Ascending aorta (tissue), 2 donors: ENCODE data around the gene SHISA3. TPM values are rescaled to one million over a fixed set of nuclear protein-coding genes. Genes with fewer than 3 reads are reported as not detected.

ENCODE experiments used
- DNase-seq, 2 donors: peaks; one replicate each; pipeline ENCODE4 v3.0.0-alpha.2; 2019; ENCODE audit warnings: low spot score in 2 of 2
- H3K27ac ChIP-seq, 2 donors: fragments of 200-600 bp; sonication (generic); one replicate each; pipeline ENCODE4 v1.5.1; 2016 to 2017; ENCODE audit warnings: mild to moderate bottlenecking in 1 of 2
- H3K27me3 ChIP-seq: fragments of 200-600 bp; sonication (generic); one replicate; pipeline ENCODE4 v1.5.1; 2017
- H3K36me3 ChIP-seq, 2 donors: fragments of 200-600 bp; sonication (generic); one replicate each; pipeline ENCODE4 v1.5.1; 2016
- H3K4me1 ChIP-seq, 2 donors: fragments of 200-600 bp; sonication (generic); one replicate each; pipeline ENCODE4 v1.5.1; 2016 to 2017; ENCODE audit warnings: mild to moderate bottlenecking in 1 of 2
- H3K4me3 ChIP-seq, 2 donors: fragments of 200-600 bp; sonication (generic); one replicate each; pipeline ENCODE4 v1.5.1; 2016 to 2017; ENCODE audit warnings: mild to moderate bottlenecking in 1 of 2
- H3K9me3 ChIP-seq, 2 donors: fragments of 200-600 bp; sonication (generic); one replicate each; pipeline ENCODE4 v1.5.1; 2016
- CTCF ChIP-seq, 3 experiments: fragments of 200-600 bp in 2 of 3; fragments of 450-650 bp in 1 of 3; sonication (generic) in 2 of 3; IDR thresholded peaks; one replicate each; pipeline ENCODE4 v1.5.1; 2016 to 2019; ENCODE audit warnings: antibody characterized with exemption in 3 of 3, mild to moderate bottlenecking in 1 of 3, moderate library complexity in 1 of 3
- intact Hi-C: fragments of 100-400 bp; cut with DNase I; formaldehyde crosslinking; loops from one replicate; pipeline ENCODE4 v1.15.1; 2023
- total RNA-seq: library from RNA; depleted of rRNA; stranded (reverse); fragments of >200 nt; gene quantifications from one replicate; pipeline ENCODE4 v1.1.0, GENCODE V29; 2016

The SHISA3 gene
- total RNA-seq, 1 donor from 2014 or later: 23.6 TPM

GRCh38 chr4:42381666-42382065, 15.6 kb upstream of the SHISA3 start:
- no peak overlapping the region for H3K27ac ChIP-seq
- no peak overlapping the region for H3K4me3 ChIP-seq
- no peaks in the 10 kb centered on the region for H3K4me1 ChIP-seq
- H3K36me3 ChIP-seq: no peaks in the 10 kb centered on the region
- no peaks in the 10 kb centered on the region for H3K9me3 ChIP-seq
- no peak for TF ChIP-seq CTCF (IDR thresholded peaks at IDR 0.05)
- H3K27me3 ChIP-seq: no peaks in the 10 kb centered on the region
- intact Hi-C loops: no loop called here
- DNase-seq: no peak

GRCh38 chr4:42385516-42385915, 11.8 kb upstream of the SHISA3 start:
- Histone ChIP-seq H3K4me1 (no peaks in the 10 kb centered on the region), H3K36me3 (no peaks in the 10 kb centered on the region), H3K4me3 (no peak overlapping the region), H3K27me3 (no peaks in the 10 kb centered on the region), H3K27ac (no peak overlapping the region), H3K9me3 (no peaks in the 10 kb centered on the region)
- intact Hi-C loops: no loop called here
- no peak for DNase-seq
- no peak for TF ChIP-seq CTCF (IDR thresholded peaks at IDR 0.05)

- Histone ChIP-seq H3K27ac (no peak overlapping the region), H3K27me3 (no peaks in the 10 kb centered on the region), H3K4me1 (no peaks in the 10 kb centered on the region), H3K4me3 (no peak overlapping the region), H3K9me3 (no peaks in the 10 kb centered on the region), H3K36me3 (no peaks in the 10 kb centered on the region)
- no peak for TF ChIP-seq CTCF (IDR thresholded peaks at IDR 0.05)
- intact Hi-C loops: loop anchor here (10.0 kb wide), 1 partner anchor 1546 kb away; no protein-coding TSS in a partner anchor
- no peak for DNase-seq
Observed at GRCh38 chr4:42390622-42391354, 6.5 kb upstream of the SHISA3 start.

- Histone ChIP-seq H3K27me3 (no peaks in the 10 kb centered on the region), H3K36me3 (no peaks in the 10 kb centered on the region), H3K4me1 (no peaks in the 10 kb centered on the region), H3K4me3 (no peak overlapping the region), H3K9me3 (no peaks in the 10 kb centered on the region), H3K27ac (no peak overlapping the region)
- no peak for TF ChIP-seq CTCF (IDR thresholded peaks at IDR 0.05)
- intact Hi-C loops: loop anchor here (10.0 kb wide), 1 partner anchor 1547 kb away; no protein-coding TSS in a partner anchor
- no peak for DNase-seq
Observed at GRCh38 chr4:42391355-42391664, 6.0 kb upstream of the SHISA3 start.

- no peak for TF ChIP-seq CTCF (IDR thresholded peaks at IDR 0.05)
- Histone ChIP-seq H3K27ac (no peak overlapping the region), H3K27me3 (no peaks in the 10 kb centered on the region), H3K4me3 (no peak overlapping the region), H3K9me3 (no peaks in the 10 kb centered on the region), H3K36me3 (no peaks in the 10 kb centered on the region), H3K4me1 (peaks cover 0 to 2% of the 10 kb centered on the region in 2 donors)
- DNase-seq: no peak
- intact Hi-C loops: loop anchor here (10.0 kb wide), 1 partner anchor 1547 kb away; no protein-coding TSS in a partner anchor
Observed at GRCh38 chr4:42391981-42392380, 5.3 kb upstream of the SHISA3 start.
